ENCODE results near the gene TEX101. TPM values are rescaled to one million over a fixed set of nuclear protein-coding genes. Genes with fewer than 3 reads are reported as not detected.
A peak's percentile ranks its signal among the peaks of the same experiment; 100 is the strongest.
"Not testable (repeated sequence)": the region's sequence is repeated elsewhere in the genome, so short reads cannot be mapped to it uniquely, and the experiment has no call there.

The TEX101 gene
- total RNA-seq, 1 donor from 2014 or later = not detected

- DNase-seq (ENCODE audit: low read depth) (no peak), FAIRE-seq (no peak)
- Histone ChIP-seq H3K27me3 (ENCODE audit: control insufficient read depth, insufficient read depth, low read length) (no peaks in the 10 kb centered on the region), H3K36me3 (ENCODE audit: control insufficient read depth, insufficient read depth, low read length) (no peaks in the 10 kb centered on the region), H3K4me3 (ENCODE audit: low read depth, low read length) (no peak overlapping the region)
- TF ChIP-seq CTCF (IDR thresholded peaks at IDR 0.05; ENCODE audit: insufficient read depth, low read length, severe bottlenecking) = no peak
Observed at GRCh38 chr19:43380008-43380407, 34.7 kb upstream of the TEX101 start.

GRCh38 chr19:43380771-43381386 lies 33.8 kb upstream of the TEX101 start:
- H3K27me3 ChIP-seq (ENCODE audit: control insufficient read depth, insufficient read depth, low read length) = no peaks in the 10 kb centered on the region
- TF ChIP-seq CTCF (IDR thresholded peaks at IDR 0.05; ENCODE audit: insufficient read depth, low read length, severe bottlenecking) = no peak
- no peaks in the 10 kb centered on the region for H3K36me3 ChIP-seq (ENCODE audit: control insufficient read depth, insufficient read depth, low read length)
- DNase-seq (ENCODE audit: low read depth) = peak; percentile 26
- no peak overlapping the region for H3K4me3 ChIP-seq (ENCODE audit: low read depth, low read length)
- no peak for FAIRE-seq

GRCh38 chr19:43382586-43383216 lies 32.0 kb upstream of the TEX101 start:
- H3K36me3 ChIP-seq (ENCODE audit: control insufficient read depth, insufficient read depth, low read length); DNase-seq (ENCODE audit: low read depth); H3K4me3 ChIP-seq (ENCODE audit: low read depth, low read length); H3K27me3 ChIP-seq (ENCODE audit: control insufficient read depth, insufficient read depth, low read length): not testable (repeated sequence)
- peak; percentile 79 for FAIRE-seq

- DNase-seq (ENCODE audit: low read depth); FAIRE-seq: not testable (repeated sequence)
Observed at GRCh38 chr19:43383254-43383653, 31.4 kb upstream of the TEX101 start.

GRCh38 chr19:43383759-43384158 lies 30.9 kb upstream of the TEX101 start:
- not testable (repeated sequence) for H3K4me3 ChIP-seq (ENCODE audit: low read depth, low read length)

More at GRCh38 chr19:43383254-43383653, 31.4 kb upstream of the TEX101 start:
- not testable (repeated sequence) for H3K27me3 ChIP-seq (ENCODE audit: control insufficient read depth, insufficient read depth, low read length); H3K36me3 ChIP-seq (ENCODE audit: control insufficient read depth, insufficient read depth, low read length); H3K4me3 ChIP-seq (ENCODE audit: low read depth, low read length)

GRCh38 chr19:43390903-43391551 lies 23.7 kb upstream of the TEX101 start:
- FAIRE-seq; H3K4me3 ChIP-seq (ENCODE audit: low read depth, low read length); H3K36me3 ChIP-seq (ENCODE audit: control insufficient read depth, insufficient read depth, low read length); H3K27me3 ChIP-seq (ENCODE audit: control insufficient read depth, insufficient read depth, low read length): not testable (repeated sequence)
- peak; percentile 84 for DNase-seq (ENCODE audit: low read depth)

More at GRCh38 chr19:43383759-43384158, 30.9 kb upstream of the TEX101 start:
- not testable (repeated sequence) for DNase-seq (ENCODE audit: low read depth); H3K27me3 ChIP-seq (ENCODE audit: control insufficient read depth, insufficient read depth, low read length); FAIRE-seq; H3K36me3 ChIP-seq (ENCODE audit: control insufficient read depth, insufficient read depth, low read length)

GRCh38 chr19:43391552-43391935 lies 23.1 kb upstream of the TEX101 start:
- FAIRE-seq; H3K27me3 ChIP-seq (ENCODE audit: control insufficient read depth, insufficient read depth, low read length); H3K4me3 ChIP-seq (ENCODE audit: low read depth, low read length); H3K36me3 ChIP-seq (ENCODE audit: control insufficient read depth, insufficient read depth, low read length); DNase-seq (ENCODE audit: low read depth): not testable (repeated sequence)

- not testable (repeated sequence) for FAIRE-seq; H3K27me3 ChIP-seq (ENCODE audit: control insufficient read depth, insufficient read depth, low read length); H3K4me3 ChIP-seq (ENCODE audit: low read depth, low read length); DNase-seq (ENCODE audit: low read depth); H3K36me3 ChIP-seq (ENCODE audit: control insufficient read depth, insufficient read depth, low read length)
Observed at GRCh38 chr19:43393501-43393900, 21.2 kb upstream of the TEX101 start.

Measured in bronchial epithelial cell (primary cell).